GM12878 (cell line): ENCODE data around the gene FUBP3. TPM values are rescaled to one million over a fixed set of nuclear protein-coding genes. Genes with fewer than 3 reads are reported as not detected.

ENCODE experiments used
- ATAC-seq: fragments of 200-7000 bp; cut with Tn5 transposase; 3 replicates; pipeline ENCODE4 v1.9.1; 2020; ENCODE audit warnings: mild to moderate bottlenecking, moderate library complexity
- BruUV-seq: library from RNA; stranded (reverse); fragments of 400-500 nt; replicated peaks from 2 replicates; lab custom pipeline; 2021; lab: Mats Ljungman, UMichigan
- CTCF ChIA-PET: fragments of 300-600 bp; sonication (Branson Sonifier 250); formaldehyde crosslinking; extraction: SDS; loops from one replicate; lab custom pipeline; 2021; ENCODE audit warnings: inconsistent platforms; lab: Yijun Ruan, JAX
- POLR2A ChIA-PET: fragments of 350-600 bp; formaldehyde crosslinking; extraction: SDS; loops from one replicate; lab custom pipeline; 2021; ENCODE audit warnings: inconsistent platforms; lab: Charles Lee
- RAD21 ChIA-PET: fragments of 300-600 bp; sonication (Branson Sonifier 250); formaldehyde crosslinking; loops from one replicate; lab custom pipeline; 2023; ENCODE audit warnings: antibody characterized with exemption; ENCODE audit not compliant: unreplicated experiment; lab: Charles Lee
- SMC1A ChIA-PET: fragments of 300-600 bp; sonication (Branson Sonifier 250); formaldehyde crosslinking; loops from one replicate; lab custom pipeline; 2023; ENCODE audit not compliant: unreplicated experiment, uncharacterized antibody; lab: Charles Lee
- DNase-seq: peaks from one replicate; pipeline ENCODE4 v3.0.0-alpha.2; 2011; ENCODE audit warnings: low read depth, low spot score
- FAIRE-seq: peaks from 3 replicates; lab custom pipeline; 2011; peaks lifted over from hg19 to GRCh38; lab: Jason Lieb, UNC
- H2AFZ ChIP-seq: 2 replicates; pipeline ENCODE4 v1.6.0; 2011; ENCODE audit warnings: low read depth, low read length, control low read depth; ENCODE audit not compliant: control insufficient read depth
- H3K27ac ChIP-seq: 2 replicates; pipeline ENCODE4 v1.5.1; 2011; ENCODE audit warnings: control low read depth; ENCODE audit not compliant: control insufficient read depth, insufficient read depth
- H3K27me3 ChIP-seq, 2 experiments: replicated peaks in 1 of 2; 2 replicates each; pipeline versions ENCODE4 v1.6.0 to v1.6.1; 2011; ENCODE audit warnings: low read length in 1 of 2; ENCODE audit not compliant: control insufficient read depth in 2 of 2, insufficient read depth in 2 of 2
- H3K36me3 ChIP-seq, 2 experiments: 2 replicates each; pipeline ENCODE4 v1.5.1; 2011; ENCODE audit warnings: low read length in 1 of 2; ENCODE audit not compliant: control insufficient read depth in 2 of 2, insufficient read depth in 2 of 2
- H3K4me1 ChIP-seq: 2 replicates; pipeline ENCODE4 v1.6.1; 2011; ENCODE audit warnings: mild to moderate bottlenecking, low read length, moderate library complexity, mixed read lengths; ENCODE audit not compliant: control insufficient read depth, insufficient read depth
- H3K4me2 ChIP-seq: 2 replicates; pipeline ENCODE4 v1.6.0; 2011; ENCODE audit warnings: control low read depth; ENCODE audit not compliant: control insufficient read depth, insufficient read depth
- H3K4me3 ChIP-seq: fragments of 200-600 bp; sonication (generic); 2 replicates; pipeline ENCODE4 v1.5.1; 2016
- H3K79me2 ChIP-seq: 2 replicates; pipeline ENCODE4 v1.6.0; 2011; ENCODE audit warnings: low read length; ENCODE audit not compliant: control insufficient read depth, insufficient read depth
- H3K9ac ChIP-seq: 2 replicates; pipeline ENCODE4 v1.8.0; 2011; ENCODE audit warnings: low read length, control low read depth, mixed read lengths; ENCODE audit not compliant: control insufficient read depth, insufficient read depth
- H3K9me3 ChIP-seq: replicated peaks from 3 replicates; pipeline ENCODE4 v1.5.1; 2011; ENCODE audit warnings: mild to moderate bottlenecking, low read length; ENCODE audit not compliant: control insufficient read depth, insufficient read depth
- H4K20me1 ChIP-seq: 2 replicates; pipeline ENCODE4 v1.6.0; 2011; ENCODE audit not compliant: control insufficient read depth, insufficient read depth
- CBX3 ChIP-seq: fragments of 200-600 bp; sonication (generic); IDR thresholded peaks from 2 replicates; pipeline ENCODE4 v1.6.1; 2016; ENCODE audit warnings: low read depth, borderline replicate concordance
- POLR2A ChIP-seq: IDR thresholded peaks from 2 replicates; pipeline ENCODE4 v1.6.1; 2011; ENCODE audit warnings: low read depth, mild to moderate bottlenecking, low read length
- POLR2AphosphoS5 ChIP-seq: IDR thresholded peaks from 2 replicates; pipeline ENCODE4 v1.6.1; 2011; ENCODE audit warnings: mild to moderate bottlenecking, low read length, inconsistent platforms
- TCF3 ChIP-seq: IDR thresholded peaks from 2 replicates; pipeline ENCODE4 v1.6.1; 2012; ENCODE audit warnings: low read depth, mild to moderate bottlenecking, low read length, borderline replicate concordance; ENCODE audit not compliant: insufficient read depth
- ZBED1 ChIP-seq: IDR thresholded peaks from 2 replicates; pipeline ENCODE4 v1.6.1; 2016; ENCODE audit warnings: borderline replicate concordance
- WGBS: methylation state at CpG from one replicate; pipeline ENCODE4 v1.1.6; 2016; ENCODE audit warnings: low lambda C conversion rate; ENCODE audit not compliant: insufficient replicate concordance, insufficient coverage; ENCODE audit errors: missing lambda C conversion rate; 5-methylcytosine and 5-hydroxymethylcytosine counted together
- in situ Hi-C: fragments of 300-500 bp; cut with MboI; formaldehyde crosslinking; loops from 9 replicates; pipeline ENCODE4 v1.14.3; 2018; ENCODE audit warnings: mixed read lengths
- intact Hi-C: fragments of 100-400 bp; cut with micrococcal nuclease; formaldehyde crosslinking; loops from one replicate; pipeline ENCODE4 v1.14.2; 2022; ENCODE audit not compliant: unreplicated experiment
- polyA plus RNA-seq, 11 experiments: library from polyadenylated mRNA; depleted of rRNA in 4 of 11; unstranded in 6 of 11; stranded (reverse) in 5 of 11; fragments of >200 nt; fragmentation: Nextera tagmentation in 4 of 11; fragmentation: Illumina TruSeq in 1 of 11; extraction: Ambion mirVana in 4 of 11; extraction: Trizol in 1 of 11; gene quantifications; 1 replicate in 1 of 11; 2 replicates in 10 of 11; pipeline versions ENCODE4 v1.2.1 to v1.2.3, GENCODE V29; 2011 to 2016; ENCODE audit warnings: inconsistent platforms in 2 of 11, missing spikeins in 2 of 11, low read depth in 1 of 11
- total RNA-seq, 4 experiments: library from RNA; depleted of rRNA in 3 of 4; stranded (reverse); fragments of >200 nt in 3 of 4; fragmentation: Illumina TruSeq in 1 of 4; extraction: Trizol in 1 of 4; gene quantifications; 2 replicates each; pipeline versions ENCODE4 v1.2.1 to v1.2.3, GENCODE V29; 2013 to 2021
- TF ChIP-seq, protein P1 (sequence below): IDR thresholded peaks from 2 replicates; pipeline ENCODE4 v1.6.1; 2011; ENCODE audit warnings: borderline replicate concordance, low read depth, mild to moderate bottlenecking, moderate library complexity, low read length; ENCODE audit not compliant: insufficient read depth, poor library complexity, severe bottlenecking
- TF ChIP-seq, protein P2 (sequence below): IDR thresholded peaks from 2 replicates; pipeline ENCODE4 v1.6.1; 2012; ENCODE audit warnings: mild to moderate bottlenecking, low read depth, low read length

Gene FUBP3
- total and polyA plus RNA-seq, 10 of the 15 experiments (the other 5 are each of a cell fraction or from before 2014, with no cell fraction given): 2.4 to 49.4 (median 37.2) TPM

DNA sequence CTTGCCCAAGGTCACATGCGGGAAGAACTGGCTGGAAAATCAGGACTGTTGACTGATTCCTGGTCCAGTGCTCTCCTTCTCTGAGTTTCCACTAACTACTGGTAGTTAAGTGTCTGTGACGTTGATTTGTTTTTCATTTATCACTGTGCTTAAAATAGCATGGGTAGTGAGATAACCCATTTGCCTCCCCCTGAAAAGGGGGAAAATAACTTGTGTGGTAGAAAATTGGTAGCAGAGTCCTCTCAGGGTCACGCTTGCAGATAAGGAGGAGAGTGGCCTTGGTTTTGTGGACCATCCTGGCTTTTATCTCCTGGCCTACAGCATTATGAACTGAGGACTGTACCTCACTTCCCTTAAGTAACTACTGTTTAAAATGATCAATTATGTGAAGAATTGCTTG lies 10.9 kb downstream of the FUBP3 start:
- WGBS: 88% methylated on average over 3 of the region's 3 CpGs
- no peak overlapping the region for H3K4me2 ChIP-seq
- ChIA-PET CTCF (no interaction called here), SMC1A (no interaction called here), RAD21 (no interaction called here), POLR2A (no interaction called here)
- H3K27ac ChIP-seq: no peak overlapping the region
- no peaks in the 10 kb centered on the region for H3K27me3 ChIP-seq
- ATAC-seq (no peak), FAIRE-seq (no peak), DNase-seq (no peak)
- TF ChIP-seq ZBED1 (no peak), POLR2AphosphoS5 (no peak), TCF3 (no peak), CBX3 (no peak), POLR2A (no peak)
- TF ChIP-seq, protein P1, sequence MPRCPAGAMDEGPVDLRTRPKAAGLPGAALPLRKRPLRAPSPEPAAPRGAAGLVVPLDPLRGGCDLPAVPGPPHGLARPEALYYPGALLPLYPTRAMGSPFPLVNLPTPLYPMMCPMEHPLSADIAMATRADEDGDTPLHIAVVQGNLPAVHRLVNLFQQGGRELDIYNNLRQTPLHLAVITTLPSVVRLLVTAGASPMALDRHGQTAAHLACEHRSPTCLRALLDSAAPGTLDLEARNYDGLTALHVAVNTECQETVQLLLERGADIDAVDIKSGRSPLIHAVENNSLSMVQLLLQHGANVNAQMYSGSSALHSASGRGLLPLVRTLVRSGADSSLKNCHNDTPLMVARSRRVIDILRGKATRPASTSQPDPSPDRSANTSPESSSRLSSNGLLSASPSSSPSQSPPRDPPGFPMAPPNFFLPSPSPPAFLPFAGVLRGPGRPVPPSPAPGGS: no peak
- TF ChIP-seq, protein P2, sequence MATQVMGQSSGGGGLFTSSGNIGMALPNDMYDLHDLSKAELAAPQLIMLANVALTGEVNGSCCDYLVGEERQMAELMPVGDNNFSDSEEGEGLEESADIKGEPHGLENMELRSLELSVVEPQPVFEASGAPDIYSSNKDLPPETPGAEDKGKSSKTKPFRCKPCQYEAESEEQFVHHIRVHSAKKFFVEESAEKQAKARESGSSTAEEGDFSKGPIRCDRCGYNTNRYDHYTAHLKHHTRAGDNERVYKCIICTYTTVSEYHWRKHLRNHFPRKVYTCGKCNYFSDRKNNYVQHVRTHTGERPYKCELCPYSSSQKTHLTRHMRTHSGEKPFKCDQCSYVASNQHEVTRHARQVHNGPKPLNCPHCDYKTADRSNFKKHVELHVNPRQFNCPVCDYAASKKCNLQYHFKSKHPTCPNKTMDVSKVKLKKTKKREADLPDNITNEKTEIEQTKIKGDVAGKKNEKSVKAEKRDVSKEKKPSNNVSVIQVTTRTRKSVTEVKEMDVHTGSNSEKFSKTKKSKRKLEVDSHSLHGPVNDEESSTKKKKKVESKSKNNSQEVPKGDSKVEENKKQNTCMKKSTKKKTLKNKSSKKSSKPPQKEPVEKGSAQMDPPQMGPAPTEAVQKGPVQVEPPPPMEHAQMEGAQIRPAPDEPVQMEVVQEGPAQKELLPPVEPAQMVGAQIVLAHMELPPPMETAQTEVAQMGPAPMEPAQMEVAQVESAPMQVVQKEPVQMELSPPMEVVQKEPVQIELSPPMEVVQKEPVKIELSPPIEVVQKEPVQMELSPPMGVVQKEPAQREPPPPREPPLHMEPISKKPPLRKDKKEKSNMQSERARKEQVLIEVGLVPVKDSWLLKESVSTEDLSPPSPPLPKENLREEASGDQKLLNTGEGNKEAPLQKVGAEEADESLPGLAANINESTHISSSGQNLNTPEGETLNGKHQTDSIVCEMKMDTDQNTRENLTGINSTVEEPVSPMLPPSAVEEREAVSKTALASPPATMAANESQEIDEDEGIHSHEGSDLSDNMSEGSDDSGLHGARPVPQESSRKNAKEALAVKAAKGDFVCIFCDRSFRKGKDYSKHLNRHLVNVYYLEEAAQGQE: no peak
- H4K20me1 ChIP-seq: no peaks in the 10 kb centered on the region
- BruUV-seq: TSS peak; percentile 7
- no peak overlapping the region for H2AFZ ChIP-seq
- no peak overlapping the region for H3K4me3 ChIP-seq
- H3K79me2 ChIP-seq: peaks cover 13% of the 10 kb centered on the region
- H3K36me3 ChIP-seq: peaks cover 0 to 2% of the 10 kb centered on the region in 2 experiments; a peak in 2 of 4 replicates
- in situ Hi-C loops: no loop called here
- intact Hi-C loops: no loop called here
- H3K9ac ChIP-seq: no peak overlapping the region
- H3K4me1 ChIP-seq: no peaks in the 10 kb centered on the region
- H3K9me3 ChIP-seq: no peaks in the 10 kb centered on the region
